NCI-H1417 (cell line): ENCODE results near the gene TMEM150A.
"Not testable (repeated sequence)": the region's sequence is repeated elsewhere in the genome, so short reads cannot be mapped to it uniquely, and the experiment has no call there.

Experiments used
- DNase-seq, 3 experiments: peaks; one replicate each; lab custom pipeline; 2025; lab: John Stamatoyannopoulos, UW

The TMEM150A gene

GRCh38 chr2:85602476-85603234 is at the start of gene TMEM150A:
Gene TMEM150A, minus strand, starts transcription at chr2:85602698. Its CDS starts 750 bp downstream, at chr2:85601948.
- peak; percentile 86 to 89 (median 87) for DNase-seq

- DNase-seq, result no peak
These were observed 49.6 kb upstream of the TMEM150A start for GRCh38 chr2:85652056-85652455.

GRCh38 chr2:85651097-85651496 is 48.6 kb upstream of the TMEM150A start:
- no peak for DNase-seq

GRCh38 chr2:85650456-85650855 is 48.0 kb upstream of the TMEM150A start:
- DNase-seq, result no peak

- DNase-seq, result no peak
These were observed 47.0 kb upstream of the TMEM150A start for GRCh38 chr2:85649201-85650190.

GRCh38 chr2:85648619-85649018 is 46.1 kb upstream of the TMEM150A start:
- DNase-seq, result peak in 1 of 3 experiments; percentile 1

GRCh38 chr2:85647823-85648526 is 45.5 kb upstream of the TMEM150A start:
- DNase-seq, result no peak

GRCh38 chr2:85646166-85646565 is 43.7 kb upstream of the TMEM150A start:
- DNase-seq, result no peak

- DNase-seq, result no peak
These were observed 42.4 kb upstream of the TMEM150A start for GRCh38 chr2:85644909-85645308.

GRCh38 chr2:85642725-85643124 is 40.2 kb upstream of the TMEM150A start:
- DNase-seq, result no peak

GRCh38 chr2:85635636-85636035 is 33.1 kb upstream of the TMEM150A start:
- DNase-seq, result no peak

GRCh38 chr2:85635011-85635410 is 32.5 kb upstream of the TMEM150A start:
- no peak for DNase-seq

GRCh38 chr2:85631316-85631715 is 28.8 kb upstream of the TMEM150A start:
- no peak for DNase-seq

- DNase-seq, result no peak
These were observed 26.2 kb upstream of the TMEM150A start for GRCh38 chr2:85628658-85629057.

- DNase-seq, result no peak
These were observed 21.5 kb upstream of the TMEM150A start for GRCh38 chr2:85623991-85624390.

- no peak for DNase-seq
These were observed 18.8 kb upstream of the TMEM150A start for GRCh38 chr2:85621338-85621737.

- DNase-seq, result peak in 1 of 3 experiments; percentile 3
These were observed 17.1 kb upstream of the TMEM150A start for GRCh38 chr2:85619617-85620016.

- not testable (repeated sequence) for DNase-seq
These were observed 15.2 kb upstream of the TMEM150A start for GRCh38 chr2:85617723-85618122.

- DNase-seq, result no peak
These were observed 12.9 kb upstream of the TMEM150A start for GRCh38 chr2:85615413-85615728.

- not testable (repeated sequence) for DNase-seq
These were observed 12.3 kb upstream of the TMEM150A start for GRCh38 chr2:85614757-85615156.

GRCh38 chr2:85613717-85614515 is 11.4 kb upstream of the TMEM150A start:
- no peak for DNase-seq
